CD4-positive, alpha-beta T cell (primary cell): ENCODE data around the gene INO80. TPM values are rescaled to one million over a fixed set of nuclear protein-coding genes. Genes with fewer than 3 reads are reported as not detected.
A peak's percentile ranks its signal among the peaks of the same experiment; 100 is the strongest.

ENCODE experiments used
- ATAC-seq: fragments of 200-7000 bp; cut with Tn5 transposase; one replicate; pipeline ENCODE4 v1.10.0; 2022; ENCODE audit warnings: mild to moderate bottlenecking; ENCODE audit not compliant: poor library complexity
- CTCF ChIA-PET: fragments of 350-600 bp; sonication (Branson Sonifier 250); formaldehyde crosslinking; loops from one replicate; lab custom pipeline; 2021; ENCODE audit warnings: antibody characterized with exemption, inconsistent platforms; lab: Charles Lee
- POLR2A ChIA-PET: fragments of 350-600 bp; sonication (Branson Sonifier 250); formaldehyde crosslinking; loops from one replicate; lab custom pipeline; 2021; ENCODE audit warnings: antibody characterized with exemption, inconsistent platforms; lab: Charles Lee
- DNase-seq, 14 experiments: peaks; one replicate each; pipeline ENCODE4 v3.0.0-alpha.2; 2013 to 2020; ENCODE audit warnings: mixed read lengths in 2 of 14
- H3K27ac ChIP-seq, 2 donors: one replicate each; pipeline versions ENCODE4 v1.5.1 to v1.7.0; 2013; ENCODE audit warnings: low read length in 2 of 2, low read depth in 1 of 2, mild to moderate bottlenecking in 1 of 2
- H3K27me3 ChIP-seq, 2 experiments: 1 replicate in 1 of 2; 2 replicates in 1 of 2; pipeline versions ENCODE4 v1.6.1 to v1.7.0; 2013; ENCODE audit warnings: low read length in 2 of 2, control low read depth in 1 of 2, mild to moderate bottlenecking in 1 of 2, moderate library complexity in 1 of 2; ENCODE audit not compliant: insufficient read depth in 2 of 2, control insufficient read depth in 1 of 2
- H3K36me3 ChIP-seq: one replicate; pipeline ENCODE4 v1.6.1; 2013; ENCODE audit warnings: low read length, control low read depth; ENCODE audit not compliant: insufficient read depth
- H3K4me1 ChIP-seq: one replicate; pipeline ENCODE4 v1.6.1; 2013; ENCODE audit warnings: low read length, control low read depth; ENCODE audit not compliant: insufficient read depth
- H3K4me3 ChIP-seq: one replicate; pipeline ENCODE4 v1.5.1; 2013; ENCODE audit warnings: mild to moderate bottlenecking, low read length, moderate library complexity
- H3K9me3 ChIP-seq, 2 experiments: 1 replicate in 1 of 2; 2 replicates in 1 of 2; pipeline versions ENCODE4 v1.6.1 to v1.7.0; 2013; ENCODE audit warnings: low read length in 2 of 2, mild to moderate bottlenecking in 2 of 2, control low read depth in 1 of 2, moderate library complexity in 1 of 2; ENCODE audit not compliant: control insufficient read depth in 1 of 2, insufficient read depth in 1 of 2
- H3K27ac Mint-ChIP-seq: one replicate; pipeline ENCODE4 v1.8.0; 2020; ENCODE audit warnings: mixed read lengths
- H3K27me3 Mint-ChIP-seq: one replicate; pipeline ENCODE4 v1.8.0; 2021; ENCODE audit warnings: mixed read lengths
- H3K36me3 Mint-ChIP-seq: one replicate; pipeline ENCODE4 v1.8.0; 2021; ENCODE audit warnings: low read depth, mixed read lengths
- H3K4me1 Mint-ChIP-seq: one replicate; pipeline ENCODE4 v1.8.0; 2021; ENCODE audit warnings: low read depth, mixed read lengths
- H3K4me3 Mint-ChIP-seq: one replicate; pipeline ENCODE4 v1.8.0; 2020; ENCODE audit warnings: mild to moderate bottlenecking, mixed read lengths
- H3K9me3 Mint-ChIP-seq: one replicate; pipeline ENCODE4 v1.8.0; 2020; ENCODE audit warnings: mixed read lengths
- intact Hi-C, 2 experiments: fragments of 100-400 bp; cut with DNase I in 1 of 2; cut with micrococcal nuclease in 1 of 2; formaldehyde crosslinking; loops; one replicate each; pipeline versions ENCODE4 v1.15.1 to v1.9.0; 2023 to 2025; cut with DNase I, micrococcal nuclease
- total RNA-seq, 174 experiments: library from RNA in 2 of 174; stranded (reverse) in 2 of 174; gene quantifications; one replicate each; pipeline ENCODE4 v1.2.3 and lab custom pipeline; 2021 to 2026
- TF ChIP-seq, protein P1 (sequence below): fragments of 200-600 bp; IDR thresholded peaks from one replicate; pipeline ENCODE4 v1.8.0; 2022; ENCODE audit warnings: antibody characterized with exemption, mild to moderate bottlenecking

INO80 gene
- total RNA-seq, 2 experiments from 2014 or later: 20.3 to 22.9 TPM

- no peak overlapping the region for H3K4me3 Mint-ChIP-seq
- no peaks in the 10 kb centered on the region for H3K4me1 Mint-ChIP-seq
- H3K9me3 ChIP-seq: no peaks in the 10 kb centered on the region
- H3K4me3 ChIP-seq: no peak overlapping the region
- H3K27me3 Mint-ChIP-seq: peaks cover 9% of the 10 kb centered on the region
- no peaks in the 10 kb centered on the region for H3K9me3 Mint-ChIP-seq
- intact Hi-C loops: no loop called here
- H3K27ac ChIP-seq: no peak overlapping the region
- TF ChIP-seq, protein P1, sequence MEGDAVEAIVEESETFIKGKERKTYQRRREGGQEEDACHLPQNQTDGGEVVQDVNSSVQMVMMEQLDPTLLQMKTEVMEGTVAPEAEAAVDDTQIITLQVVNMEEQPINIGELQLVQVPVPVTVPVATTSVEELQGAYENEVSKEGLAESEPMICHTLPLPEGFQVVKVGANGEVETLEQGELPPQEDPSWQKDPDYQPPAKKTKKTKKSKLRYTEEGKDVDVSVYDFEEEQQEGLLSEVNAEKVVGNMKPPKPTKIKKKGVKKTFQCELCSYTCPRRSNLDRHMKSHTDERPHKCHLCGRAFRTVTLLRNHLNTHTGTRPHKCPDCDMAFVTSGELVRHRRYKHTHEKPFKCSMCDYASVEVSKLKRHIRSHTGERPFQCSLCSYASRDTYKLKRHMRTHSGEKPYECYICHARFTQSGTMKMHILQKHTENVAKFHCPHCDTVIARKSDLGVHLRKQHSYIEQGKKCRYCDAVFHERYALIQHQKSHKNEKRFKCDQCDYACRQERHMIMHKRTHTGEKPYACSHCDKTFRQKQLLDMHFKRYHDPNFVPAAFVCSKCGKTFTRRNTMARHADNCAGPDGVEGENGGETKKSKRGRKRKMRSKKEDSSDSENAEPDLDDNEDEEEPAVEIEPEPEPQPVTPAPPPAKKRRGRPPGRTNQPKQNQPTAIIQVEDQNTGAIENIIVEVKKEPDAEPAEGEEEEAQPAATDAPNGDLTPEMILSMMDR: no peak
- H3K36me3 ChIP-seq: no peaks in the 10 kb centered on the region
- H3K27ac Mint-ChIP-seq: no peak overlapping the region
- H3K36me3 Mint-ChIP-seq: no peaks in the 10 kb centered on the region
- no peak for DNase-seq
- ChIA-PET CTCF (interaction anchor here (0.7 kb wide), 2 partner anchors 172 to 559 kb away, joined by 3 to 6 read pairs; no protein-coding TSS in a partner anchor), POLR2A (no interaction called here)
- H3K27me3 ChIP-seq: no peaks in the 10 kb centered on the region
- no peak for ATAC-seq
- peaks cover 4% of the 10 kb centered on the region for H3K4me1 ChIP-seq
Measured at GRCh38 chr15:41122849-41123248, 6.8 kb upstream of the INO80 start.

GRCh38 chr15:41121951-41122350 is 5.9 kb upstream of the INO80 start:
- CTCF ChIA-PET: no interaction called here
- Mint-ChIP-seq H3K27ac (no peak overlapping the region), H3K36me3 (no peaks in the 10 kb centered on the region), H3K4me3 (no peak overlapping the region), H3K27me3 (peaks cover 9% of the 10 kb centered on the region), H3K4me1 (peaks cover 1% of the 10 kb centered on the region), H3K9me3 (no peaks in the 10 kb centered on the region)
- H3K9me3 ChIP-seq: no peaks in the 10 kb centered on the region
- TF ChIP-seq, protein P1: no peak
- H3K4me3 ChIP-seq: no peak overlapping the region
- ATAC-seq (no peak), DNase-seq (no peak)
- H3K36me3 ChIP-seq: no peaks in the 10 kb centered on the region
- intact Hi-C loops: no loop called here
- H3K27ac ChIP-seq: no peak overlapping the region
- no peaks in the 10 kb centered on the region for H3K27me3 ChIP-seq
- POLR2A ChIA-PET: no interaction called here
- peaks cover 8% of the 10 kb centered on the region for H3K4me1 ChIP-seq

- ChIA-PET CTCF (interaction anchor here (1.3 to 2.5 kb wide), 2 partner anchors 213 to 222 kb away, joined by 5 to 7 read pairs; partner anchors contain the start of gene VPS18), POLR2A (interaction anchor here (0.9 to 1.8 kb wide), 15 partner anchors 8 to 548 kb away, joined by 3 to 19 read pairs (median 4); partner anchors contain the start of genes CHP1, DNAJC17, EXD1 and NUSAP1)
- H3K4me1 ChIP-seq: peaks cover 20% of the 10 kb centered on the region
- peak in 1 of 14 experiments; percentile 7 for DNase-seq
- no peaks in the 10 kb centered on the region for H3K27me3 ChIP-seq
- no peaks in the 10 kb centered on the region for H3K27me3 Mint-ChIP-seq
- peak overlapping the region; percentile 79 to 91 for H3K27ac ChIP-seq
- no peak for ATAC-seq
- H3K4me3 Mint-ChIP-seq: peak overlapping the region; percentile 91
- H3K9me3 ChIP-seq: no peaks in the 10 kb centered on the region
- intact Hi-C loops: loop anchor here in 1 of 2 experiments (1.0 to 10.0 kb wide), 9 partner anchors 114 to 1332 kb away; partner anchors contain the start of genes C15orf62, CHAC1, CHP1 and FSIP1
- H3K4me1 Mint-ChIP-seq: peaks cover 25% of the 10 kb centered on the region
- peak overlapping the region; percentile 98 for H3K27ac Mint-ChIP-seq
- no peaks in the 10 kb centered on the region for H3K9me3 Mint-ChIP-seq
- peaks cover 15% of the 10 kb centered on the region for H3K36me3 Mint-ChIP-seq
- no peaks in the 10 kb centered on the region for H3K36me3 ChIP-seq
- TF ChIP-seq, protein P1: no peak
- peak overlapping the region; percentile 99 for H3K4me3 ChIP-seq
Measured at GRCh38 chr15:41116962-41117252, 827 bp upstream of the INO80 start.
